HG03064 (cell line): ENCODE results near the gene KAT2A.

Source experiments
- ATAC-seq: cut with Tn5 transposase; IDR thresholded peaks from one replicate; pipeline ENCODE4 v1.9.1; 2021; ENCODE audit warnings: low read depth; ENCODE audit not compliant: unreplicated experiment

The KAT2A gene

GRCh38 chr17:42067371-42068091 lies 53.6 kb downstream of the KAT2A start:
- ATAC-seq: no peak

- no peak for ATAC-seq
Measured at GRCh38 chr17:42065201-42065600, 56.0 kb downstream of the KAT2A start.
